Ecto neural progenitor cell (in vitro differentiated cells): ENCODE data around the gene SF3B6.
"Not testable (repeated sequence)": the region's sequence is repeated elsewhere in the genome, so short reads cannot be mapped to it uniquely, and the experiment has no call there.

Experiments
- DNase-seq: peaks from one replicate; pipeline ENCODE4 v3.0.0-alpha.2; 2018; ENCODE audit warnings: low spot score

Gene SF3B6

DNA sequence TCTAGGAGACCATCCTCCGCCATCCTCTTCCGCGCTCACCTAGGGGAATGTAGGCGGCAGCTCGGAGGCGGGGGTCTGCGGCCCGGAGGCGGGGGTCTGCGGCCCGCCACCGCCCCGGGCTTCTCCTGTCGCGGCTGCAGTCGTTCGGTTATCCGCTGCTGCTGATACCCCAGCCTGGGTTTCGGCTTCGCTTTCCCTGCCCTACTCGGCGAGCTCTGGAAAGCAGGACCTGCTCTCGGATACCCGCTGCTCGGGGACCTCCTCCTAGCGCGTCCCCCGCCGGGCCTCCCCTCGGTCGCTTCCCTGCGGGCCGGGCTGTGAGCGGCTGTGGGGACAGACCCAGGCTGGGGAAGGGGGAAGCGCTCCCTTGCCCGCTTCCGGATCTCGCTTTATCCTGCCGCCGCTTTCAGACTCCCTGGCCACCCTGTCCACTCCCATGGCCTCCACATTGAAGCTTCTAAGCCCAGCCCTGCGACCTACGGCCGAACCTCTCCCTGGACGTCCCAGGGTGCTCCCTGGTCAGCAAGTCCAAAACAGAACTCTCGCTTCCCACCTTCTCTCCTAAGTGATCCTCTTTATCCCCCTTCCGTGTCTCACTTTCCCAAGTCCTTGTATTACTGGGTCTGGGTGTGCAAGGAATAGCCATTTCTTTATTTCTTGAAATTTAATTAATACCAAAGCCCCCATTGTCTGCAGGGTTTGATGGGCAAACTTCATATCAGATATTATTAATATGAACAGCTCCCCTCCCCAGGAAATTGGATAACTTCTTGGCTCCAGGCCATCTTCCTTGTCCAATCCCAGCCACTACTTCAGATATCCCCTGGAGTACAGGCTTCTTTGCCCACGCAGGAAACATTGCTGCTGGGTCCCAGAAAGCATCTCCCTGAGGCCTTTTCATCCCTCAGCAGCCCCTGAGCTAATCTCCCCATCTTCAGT, 25.8 kb downstream of the SF3B6 start:
- DNase-seq = peak; percentile 69

- DNase-seq = peak; percentile 88
Measured at GRCh38 chr2:24049485-24050021, 26.6 kb downstream of the SF3B6 start, which contains the start of gene FKBP1B. Gene FKBP1B, plus strand, starts transcription at chr2:24049741. Its CDS starts 109 bp downstream, at chr2:24049850.

DNA sequence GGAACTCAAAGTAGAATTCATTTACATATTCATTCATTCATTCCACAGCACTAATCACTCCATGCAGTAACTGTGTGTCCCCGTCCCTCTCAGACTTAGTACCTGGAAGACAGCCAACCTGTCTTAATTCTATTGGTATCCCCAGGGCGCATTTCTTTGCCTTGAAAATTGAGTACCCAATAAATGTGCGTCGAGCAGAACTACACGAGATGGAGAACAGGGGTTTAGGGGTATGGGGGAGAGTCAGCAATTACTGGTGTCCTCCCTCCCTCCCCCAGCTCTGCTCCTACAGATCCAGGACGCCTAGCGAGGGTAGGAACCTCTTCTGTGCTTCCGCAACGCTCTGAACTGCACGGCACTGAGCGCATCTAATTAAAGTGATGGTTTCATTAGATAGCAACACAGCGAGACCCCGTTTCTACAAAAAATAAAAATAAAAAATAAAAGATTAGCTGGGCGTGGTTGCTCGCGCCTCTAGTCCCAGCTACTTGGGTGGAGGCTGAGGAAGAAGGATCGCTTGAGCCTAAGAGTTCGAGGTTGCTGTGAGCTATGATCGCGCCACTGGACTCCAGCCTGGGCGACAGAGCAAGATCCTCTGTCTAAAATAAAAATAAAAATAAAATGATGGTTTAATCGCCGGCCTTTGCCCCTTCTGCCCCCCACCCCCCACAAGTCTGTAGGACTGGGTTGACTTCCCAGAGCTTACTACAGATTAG, 27.2 kb downstream of the SF3B6 start:
- no peak for DNase-seq

- no peak for DNase-seq
Measured at GRCh38 chr2:24047703-24048033, 28.5 kb downstream of the SF3B6 start.

DNA sequence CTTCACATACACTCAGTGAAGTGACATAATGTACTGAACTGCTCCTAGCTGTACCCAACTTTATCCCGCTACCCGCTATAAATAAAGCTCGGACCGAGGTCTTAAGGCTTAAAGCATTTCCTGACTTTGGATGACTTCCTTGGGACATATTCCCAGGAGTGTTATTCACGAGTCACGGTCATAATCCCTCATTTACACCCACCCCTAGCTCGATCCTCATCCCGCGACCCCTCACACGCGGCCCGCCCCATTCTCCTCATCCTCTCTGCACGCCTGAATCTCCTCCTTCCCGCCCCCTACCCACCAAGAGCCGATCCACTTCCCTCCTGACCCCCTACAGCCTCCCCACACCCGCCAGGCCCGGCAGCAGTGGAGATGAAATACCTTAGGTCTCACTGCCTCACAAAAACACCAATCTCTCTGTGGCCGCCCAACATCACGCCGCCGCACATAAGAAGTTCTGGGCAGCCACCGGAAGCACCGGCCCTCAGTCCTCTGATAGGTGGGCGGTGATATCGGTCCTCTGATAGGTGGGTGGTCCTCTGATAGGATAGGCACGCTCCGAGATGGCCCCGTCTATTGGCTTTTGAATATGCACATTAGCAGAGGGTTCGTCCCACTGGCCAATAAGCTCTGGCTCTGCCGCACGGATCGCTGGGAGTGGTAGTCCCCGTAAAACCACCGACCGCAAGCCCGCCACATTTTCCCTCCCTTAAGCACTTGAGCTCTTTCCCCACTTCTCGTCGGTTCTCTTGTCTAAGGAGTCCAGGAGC, 29.0 kb downstream of the SF3B6 start, which contains the start of gene WDCP:
WDCP (minus strand) TSS at position 462 of the 773 bp plus-strand sequence. CDS start 7,897 bp downstream, outside the sequence.
- peak; percentile 95 for DNase-seq

- DNase-seq = no peak
Measured at GRCh38 chr2:24046599-24046929, 29.6 kb downstream of the SF3B6 start.

GRCh38 chr2:24045511-24046508, 30.3 kb downstream of the SF3B6 start:
- DNase-seq = no peak

DNA sequence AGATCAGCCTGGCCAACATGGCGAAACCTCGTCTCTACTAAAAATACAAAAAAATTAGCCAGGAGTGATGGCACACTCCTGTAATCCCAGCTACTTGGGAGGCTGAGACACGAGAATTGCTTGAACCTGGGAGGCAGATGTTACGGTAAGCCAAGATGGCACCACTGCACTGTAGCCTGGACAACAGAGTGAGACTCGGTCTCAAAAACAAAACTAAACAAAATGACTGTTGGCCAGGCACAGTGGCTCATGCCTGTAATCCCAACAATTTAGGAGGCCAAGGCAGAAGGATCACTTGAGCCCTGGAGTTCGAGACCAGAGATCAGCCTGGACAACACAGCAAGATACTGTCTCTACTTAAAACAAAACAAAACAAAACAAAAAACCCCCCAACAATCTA, 33.0 kb downstream of the SF3B6 start:
- DNase-seq = not testable (repeated sequence)

GRCh38 chr2:24040511-24040910, 35.6 kb downstream of the SF3B6 start:
- no peak for DNase-seq

- no peak for DNase-seq
Measured at GRCh38 chr2:24038786-24039499, 37.2 kb downstream of the SF3B6 start.

DNA sequence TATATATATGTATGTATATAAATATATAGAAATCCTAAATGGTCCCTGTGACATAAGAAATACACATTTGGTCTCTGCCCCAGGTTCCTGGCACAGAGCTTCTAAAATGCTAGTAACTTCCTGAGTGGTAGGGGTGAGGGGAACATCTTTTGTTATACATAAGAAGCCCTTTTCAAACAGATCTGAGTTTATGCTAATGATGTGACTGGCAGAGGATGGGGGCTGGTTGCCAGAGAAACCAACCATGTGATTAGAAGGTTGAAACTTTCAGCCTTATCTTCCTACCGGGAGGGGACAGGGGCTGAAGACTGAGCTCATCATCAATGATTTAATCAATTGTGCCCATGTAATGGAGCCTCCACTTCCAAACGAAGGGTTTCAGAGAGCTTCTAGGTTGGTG, 49.9 kb downstream of the SF3B6 start:
- no peak for DNase-seq

GRCh38 chr2:24024996-24025663, 51.0 kb downstream of the SF3B6 start:
- no peak for DNase-seq

- DNase-seq = no peak
Measured at GRCh38 chr2:24024018-24024417, 52.1 kb downstream of the SF3B6 start.

DNA sequence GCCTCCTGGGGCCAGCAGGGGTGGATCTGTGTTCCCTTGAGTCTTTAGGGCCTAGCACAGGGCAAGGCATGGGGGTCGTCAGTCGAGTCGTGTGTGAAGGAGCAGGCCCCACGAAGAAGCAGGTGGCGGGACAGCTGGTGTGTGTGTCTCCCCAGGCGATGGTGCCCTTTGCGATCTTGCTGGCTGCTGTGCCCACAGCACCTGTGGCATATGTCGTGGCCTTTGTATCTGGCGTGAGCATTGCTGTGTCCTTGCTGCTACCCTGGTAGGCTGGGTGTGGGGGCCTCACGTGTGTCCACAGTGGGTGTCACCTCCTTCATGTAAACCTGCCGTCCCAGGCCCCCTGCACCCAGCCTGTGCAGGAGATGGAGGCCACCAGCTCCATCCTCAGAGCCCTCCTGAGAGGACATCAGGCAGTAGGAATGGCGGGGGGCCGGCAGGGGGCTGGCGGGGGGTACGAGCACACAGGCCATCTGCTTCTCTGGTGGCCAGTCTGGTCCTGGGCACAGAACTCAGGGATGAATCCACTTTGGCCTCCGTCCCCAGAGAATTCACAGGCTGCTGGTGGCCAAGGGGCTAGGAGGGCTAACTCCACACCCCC, 53.1 kb downstream of the SF3B6 start:
- no peak for DNase-seq

DNA sequence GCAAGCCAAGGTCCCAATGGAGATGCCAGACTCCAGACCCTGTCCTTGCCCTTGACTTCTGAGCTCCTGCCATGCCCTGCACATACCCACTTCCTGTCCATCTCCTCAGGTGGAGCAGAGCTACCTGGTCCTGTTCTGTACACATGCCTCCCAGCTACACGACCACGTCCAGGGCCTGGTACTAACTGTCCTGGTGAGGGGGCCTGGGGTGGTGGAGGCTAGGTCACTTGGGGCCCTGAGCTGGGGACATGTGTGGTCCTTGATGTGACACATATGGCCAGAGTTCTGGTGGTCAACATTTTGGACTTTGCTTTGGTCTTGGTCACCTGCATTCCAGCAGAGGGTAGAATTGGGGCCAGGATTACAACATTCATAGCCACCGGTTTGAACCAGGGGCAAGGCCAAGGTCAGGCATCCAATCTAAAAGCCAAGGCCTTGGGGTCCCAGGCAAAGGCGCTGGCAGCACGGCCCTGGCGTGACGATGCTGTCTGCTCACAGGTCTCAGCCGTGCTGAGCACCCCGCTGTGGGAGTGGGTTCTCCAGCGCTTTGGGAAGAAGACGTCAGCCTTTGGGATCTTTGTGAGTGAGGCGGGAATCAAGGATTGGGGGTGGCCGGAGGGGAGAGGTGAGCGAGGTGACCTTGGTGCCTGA, 53.7 kb downstream of the SF3B6 start:
- no peak for DNase-seq

DNA sequence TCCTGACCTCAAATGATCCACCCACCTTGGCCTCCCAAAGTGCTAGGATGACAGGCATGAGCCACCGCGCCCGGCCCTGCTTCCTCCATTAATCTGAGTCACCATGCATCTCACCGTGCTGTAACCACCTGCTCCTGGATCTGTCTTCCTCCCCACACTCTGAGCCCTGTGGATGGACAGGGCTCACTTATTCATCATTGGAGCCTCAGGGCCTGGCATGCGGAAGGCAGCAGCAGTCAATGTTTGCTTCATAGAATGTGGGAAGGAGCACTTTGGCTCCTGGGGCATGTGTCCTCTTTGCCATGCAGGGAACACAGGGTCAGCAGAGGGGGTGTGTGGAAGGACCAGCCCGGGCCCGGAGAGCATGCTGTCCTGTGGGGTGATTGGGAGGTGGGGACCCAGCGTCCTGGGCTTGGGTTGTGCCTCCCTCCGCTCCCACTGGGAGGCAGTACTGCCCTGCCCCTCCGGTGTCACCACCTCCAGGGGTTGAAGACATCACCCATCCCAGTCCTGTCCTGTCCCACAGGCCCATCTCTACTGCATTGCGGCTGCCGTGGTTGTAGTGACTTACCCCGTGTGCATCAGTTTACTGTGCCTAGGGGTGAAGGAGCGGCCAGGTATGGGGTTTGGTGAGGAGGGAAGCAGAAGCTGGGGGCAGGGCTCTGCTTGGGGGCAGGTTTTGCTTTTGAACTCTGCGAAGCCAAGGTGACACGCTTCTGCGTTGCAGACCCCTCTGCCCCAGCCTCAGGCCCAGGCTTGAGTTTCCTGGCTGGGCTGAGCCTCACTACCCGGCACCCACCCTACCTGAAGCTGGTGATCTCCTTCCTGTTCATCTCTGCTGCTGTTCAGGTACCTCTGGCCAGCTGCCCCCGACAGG, 54.8 kb downstream of the SF3B6 start:
- DNase-seq = no peak

GRCh38 chr2:24020244-24020643, 55.9 kb downstream of the SF3B6 start:
- no peak for DNase-seq

DNA sequence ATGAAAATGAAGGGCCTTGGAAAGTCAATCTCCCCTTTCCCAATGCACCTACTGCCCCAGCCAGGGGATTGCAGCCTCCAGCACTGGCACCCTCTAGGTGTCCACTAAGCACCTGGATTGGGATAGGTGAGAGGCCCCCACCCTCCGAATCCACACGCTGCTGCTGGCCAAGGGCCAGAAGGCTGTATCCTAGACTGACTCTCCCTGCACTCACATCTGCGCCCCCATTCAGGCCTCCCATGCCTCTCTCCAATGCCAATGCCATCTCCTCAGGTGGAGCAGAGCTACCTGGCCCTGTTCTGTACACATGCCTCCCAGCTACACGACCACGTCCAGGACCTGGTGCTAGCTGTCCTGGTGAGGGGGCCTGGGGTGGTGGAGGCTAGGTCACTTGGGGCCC, 56.4 kb downstream of the SF3B6 start:
- DNase-seq = no peak
